NCI-H748 (cell line): Measurements from ENCODE around the gene C4orf54.

Experiments
- DNase-seq: peaks from one replicate; lab custom pipeline; 2025; ENCODE audit not compliant: unreplicated experiment; lab: John Stamatoyannopoulos, UW

The C4orf54 gene

DNA sequence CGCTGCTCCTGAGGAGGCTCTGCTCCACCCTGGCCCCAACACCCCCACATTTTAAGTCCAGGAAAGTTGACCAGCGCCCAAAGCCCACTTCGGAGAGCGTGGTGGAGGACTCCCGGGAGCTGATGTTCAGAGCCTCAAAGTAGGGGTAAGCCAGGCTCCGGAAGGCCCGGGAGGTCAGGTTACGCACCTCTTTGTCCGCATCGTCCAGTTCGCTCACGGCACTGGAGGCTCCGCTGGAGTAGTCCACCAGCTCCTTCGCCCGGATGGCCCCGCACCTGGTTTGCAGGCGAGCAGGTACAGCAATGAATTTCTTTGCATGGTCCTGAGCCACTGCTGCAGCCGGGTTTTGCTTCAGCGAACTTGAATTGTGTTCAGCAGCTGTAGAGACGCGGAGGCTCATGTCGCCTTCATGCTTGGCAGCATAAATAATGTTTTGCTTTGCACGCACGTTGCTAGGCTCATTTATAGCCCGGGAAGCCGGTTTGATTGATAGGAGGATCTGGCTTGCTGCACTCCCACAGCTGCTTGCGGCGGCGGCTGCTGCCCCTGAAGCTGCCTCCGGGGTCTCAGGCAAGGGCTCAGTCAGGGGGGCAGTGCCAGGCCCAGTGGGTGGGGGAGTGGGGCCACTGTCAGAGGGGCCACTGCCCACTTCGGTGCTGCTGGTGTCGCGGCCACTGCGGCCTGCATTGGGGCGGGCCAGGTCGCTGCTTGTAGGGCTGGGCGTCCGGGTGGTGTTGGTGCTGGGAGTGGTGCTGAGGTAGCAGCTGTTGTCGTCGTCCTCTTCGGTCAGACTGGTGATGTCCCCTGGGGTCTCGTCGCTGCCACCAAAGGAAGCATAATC lies 4.8 kb downstream of the C4orf54 start:
- peak; percentile 2 for DNase-seq

GRCh38 chr4:99651811-99652485 lies 5.7 kb downstream of the C4orf54 start:
- no peak for DNase-seq

DNA sequence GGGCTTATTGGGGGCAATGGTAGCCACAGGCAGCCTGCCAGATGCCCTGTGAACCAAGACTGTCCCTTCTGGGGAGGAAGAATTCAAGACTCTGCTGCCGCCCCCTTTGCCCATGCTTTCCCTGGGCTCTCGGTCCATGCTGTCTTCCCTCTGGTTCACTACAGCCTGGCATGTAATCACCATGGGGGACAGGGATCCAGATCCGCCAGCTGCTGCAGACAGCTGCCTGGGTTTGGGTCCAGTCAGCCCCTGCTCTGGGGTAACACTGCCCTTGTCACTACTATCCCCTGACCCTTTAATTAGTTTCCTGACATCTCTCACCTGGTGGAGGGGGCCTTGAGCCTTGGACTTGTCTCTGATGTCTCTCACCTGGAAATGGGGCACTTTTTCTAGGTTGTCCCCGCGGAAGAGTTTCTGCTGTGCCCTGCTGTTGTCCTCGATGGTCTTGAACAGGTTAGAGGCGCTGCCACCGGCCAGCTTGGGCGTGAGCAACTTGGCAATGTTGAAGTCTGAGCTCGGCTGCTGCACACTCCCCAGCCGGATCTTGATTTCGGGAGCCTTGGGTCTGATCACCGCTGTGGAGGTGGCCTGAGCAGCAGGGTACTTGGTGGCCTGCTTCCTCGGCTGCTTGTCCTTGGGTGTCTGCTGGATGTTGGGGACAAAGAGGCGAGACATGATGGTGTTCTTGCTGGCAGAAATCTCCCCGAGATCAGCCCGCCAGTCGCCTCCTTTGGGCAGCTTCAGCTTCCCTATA lies 6.4 kb downstream of the C4orf54 start:
- no peak for DNase-seq

DNA sequence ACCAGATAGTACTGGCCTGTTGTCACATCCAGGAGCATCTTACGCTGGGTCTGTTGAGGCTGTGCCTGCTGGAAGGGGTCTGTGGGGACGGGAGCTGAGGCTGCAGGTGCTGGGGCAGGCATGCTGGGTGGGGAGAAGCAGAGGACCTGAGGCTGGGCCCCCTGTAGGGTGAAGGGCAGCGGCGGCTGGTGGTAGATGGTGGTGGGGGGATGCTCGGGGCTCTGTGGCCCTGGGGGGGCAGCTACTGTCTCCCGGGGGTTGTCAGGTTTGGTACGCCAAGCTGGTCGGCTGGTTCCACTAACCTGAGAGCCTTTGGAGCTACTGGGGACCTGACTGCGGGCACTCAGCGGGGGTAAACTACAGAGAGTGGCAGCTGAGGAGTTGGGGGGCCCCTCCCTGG lies 7.8 kb downstream of the C4orf54 start:
- DNase-seq = no peak

DNA sequence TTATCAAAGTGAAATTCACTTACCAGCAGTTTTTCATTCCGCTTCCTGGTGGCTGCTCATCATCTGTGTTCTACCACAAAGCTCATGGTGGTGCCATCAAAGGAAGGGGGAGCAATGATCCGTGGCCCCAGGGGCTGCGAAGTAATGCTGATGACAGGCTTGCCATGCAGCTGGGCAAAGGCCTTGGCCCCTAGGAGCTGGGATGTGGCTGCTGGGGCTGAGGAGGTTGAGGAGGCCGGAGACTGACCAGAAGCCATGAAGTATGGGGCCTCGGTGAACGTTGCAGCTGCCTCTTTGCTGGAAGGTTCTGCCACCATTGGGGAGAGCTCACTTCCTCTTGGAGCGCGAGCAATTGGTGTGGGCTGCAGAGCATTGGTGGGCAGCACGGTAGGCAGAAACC lies 8.4 kb downstream of the C4orf54 start:
- no peak for DNase-seq

GRCh38 chr4:99648321-99648720 lies 9.3 kb downstream of the C4orf54 start:
- DNase-seq = no peak

GRCh38 chr4:99647071-99647470 lies 10.6 kb downstream of the C4orf54 start:
- DNase-seq = no peak

DNA sequence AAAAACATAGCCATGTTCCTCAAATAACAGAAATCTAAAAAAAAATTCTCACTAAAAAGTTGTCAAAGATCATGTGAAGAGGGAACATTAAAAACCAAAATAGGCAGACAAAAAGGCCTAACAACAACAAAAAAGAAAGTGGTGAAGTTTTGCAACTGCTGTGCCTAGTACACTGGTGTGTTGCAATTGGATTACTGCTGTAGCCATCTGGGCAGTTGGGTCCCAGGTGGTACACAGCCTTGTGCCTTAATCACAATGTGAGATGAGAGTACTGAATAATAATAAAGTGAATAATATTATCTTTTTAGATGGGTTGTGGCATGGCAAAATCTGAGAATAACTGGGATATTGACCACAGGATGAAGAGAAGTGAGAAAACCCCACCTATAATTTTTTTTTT lies 12.0 kb downstream of the C4orf54 start:
- DNase-seq = no peak

- DNase-seq = no peak
These were observed 12.6 kb downstream of the C4orf54 start for GRCh38 chr4:99645036-99645435.

GRCh38 chr4:99644453-99644852 lies 13.2 kb downstream of the C4orf54 start:
- no peak for DNase-seq

DNA sequence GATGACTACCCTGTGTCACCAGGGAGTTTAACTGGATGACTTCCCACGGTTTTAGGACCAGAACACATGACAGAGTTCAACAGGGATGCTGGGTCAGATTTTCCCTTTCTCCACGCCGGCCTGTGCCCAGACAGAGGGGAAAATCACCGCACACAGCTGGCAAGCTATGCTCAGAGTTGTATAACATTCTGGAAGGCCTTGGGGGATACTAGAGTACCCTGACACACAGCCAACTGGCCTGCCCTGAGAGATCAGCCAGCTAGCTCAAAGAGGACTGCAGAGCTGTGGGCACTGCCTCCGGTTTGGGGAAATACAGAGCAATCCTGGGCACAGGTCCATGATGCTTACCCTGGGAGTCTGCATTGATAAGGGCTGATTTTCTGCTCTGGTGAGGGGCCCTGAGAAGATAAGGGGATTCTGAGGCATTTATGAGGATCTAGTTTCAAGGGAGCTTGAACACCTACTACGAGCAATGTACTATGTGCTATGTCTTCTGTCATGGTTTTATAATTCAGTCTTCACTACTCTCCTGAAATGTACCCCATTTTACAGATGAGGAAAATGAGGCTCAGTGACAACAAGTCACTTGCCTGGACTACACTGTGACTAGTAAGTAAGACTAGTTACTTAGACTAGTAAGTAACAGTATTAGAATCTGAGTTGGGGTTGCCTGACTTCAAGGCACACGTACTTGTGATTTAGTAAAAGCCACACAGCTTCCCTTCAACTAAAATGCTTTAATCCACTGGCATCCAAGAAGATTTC lies 14.7 kb downstream of the C4orf54 start:
- no peak for DNase-seq

DNA sequence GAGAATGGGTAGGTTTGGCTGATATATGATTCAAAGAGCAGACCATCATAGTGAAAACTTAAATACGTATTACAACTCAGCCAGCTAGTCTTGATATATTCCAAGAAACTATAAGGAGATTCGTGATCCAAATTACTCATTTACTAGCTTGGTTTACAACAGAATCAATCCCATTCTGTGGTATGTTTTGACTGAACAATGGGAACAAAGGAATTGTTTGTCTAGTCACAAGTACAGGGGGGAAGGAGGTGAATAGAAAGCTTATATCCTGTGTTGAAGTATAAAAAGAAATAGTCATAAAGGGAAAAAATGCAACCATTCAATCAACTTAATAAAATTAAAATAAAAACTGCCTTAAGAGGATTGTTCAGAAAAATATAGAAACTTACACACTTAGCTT lies 17.0 kb downstream of the C4orf54 start:
- peak; percentile 31 for DNase-seq

GRCh38 chr4:99637174-99637573 lies 20.5 kb downstream of the C4orf54 start:
- DNase-seq = no peak

GRCh38 chr4:99636422-99636821 lies 21.2 kb downstream of the C4orf54 start:
- DNase-seq = no peak

DNA sequence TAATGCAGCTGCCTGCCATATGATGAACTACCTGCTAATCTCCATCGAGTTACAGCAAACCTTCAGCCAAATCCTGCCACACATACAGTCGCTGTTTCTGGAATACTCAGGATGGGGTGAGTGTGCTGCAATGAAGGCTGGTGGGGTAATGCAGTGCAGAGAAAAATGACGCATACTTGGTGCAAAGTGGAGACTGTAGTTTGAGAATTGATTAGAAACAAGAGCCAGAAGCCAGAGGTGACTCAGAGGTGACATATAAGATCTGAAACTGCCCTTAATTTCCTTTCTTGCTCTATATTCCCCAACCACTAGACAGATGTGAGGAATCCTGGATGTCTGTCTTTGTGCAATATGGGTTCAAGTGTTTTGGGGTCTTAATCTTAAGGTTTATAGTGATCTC lies 22.0 kb downstream of the C4orf54 start:
- no peak for DNase-seq

DNA sequence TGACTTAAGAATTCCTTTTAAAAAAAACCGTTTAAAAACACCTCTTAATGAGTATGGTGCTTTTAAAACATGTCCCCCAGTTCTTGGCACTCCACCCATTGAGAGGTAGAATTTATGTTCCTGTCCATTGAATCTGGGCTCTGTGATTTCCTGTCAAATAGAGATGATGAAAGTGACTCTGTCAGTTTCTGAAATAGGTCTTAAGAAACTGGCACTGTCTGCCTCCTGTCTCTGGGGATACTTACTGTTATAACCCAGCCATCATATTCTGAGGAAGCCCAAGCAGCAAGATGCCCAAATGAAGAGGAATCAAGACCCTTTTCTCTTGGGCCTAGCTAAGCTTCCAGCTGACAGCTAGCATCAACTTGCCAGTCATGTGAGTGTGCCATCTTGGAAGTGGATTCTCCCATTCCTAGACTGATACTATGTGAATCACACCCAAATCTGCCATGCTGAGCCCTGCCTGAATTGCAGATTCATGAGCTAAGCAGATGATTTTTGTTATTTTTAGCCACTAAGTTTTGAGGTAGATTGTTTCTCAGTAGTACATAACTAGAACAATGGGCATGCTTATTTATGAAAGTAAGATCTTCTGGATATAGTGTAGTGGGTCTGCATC lies 22.8 kb downstream of the C4orf54 start:
- DNase-seq = no peak

DNA sequence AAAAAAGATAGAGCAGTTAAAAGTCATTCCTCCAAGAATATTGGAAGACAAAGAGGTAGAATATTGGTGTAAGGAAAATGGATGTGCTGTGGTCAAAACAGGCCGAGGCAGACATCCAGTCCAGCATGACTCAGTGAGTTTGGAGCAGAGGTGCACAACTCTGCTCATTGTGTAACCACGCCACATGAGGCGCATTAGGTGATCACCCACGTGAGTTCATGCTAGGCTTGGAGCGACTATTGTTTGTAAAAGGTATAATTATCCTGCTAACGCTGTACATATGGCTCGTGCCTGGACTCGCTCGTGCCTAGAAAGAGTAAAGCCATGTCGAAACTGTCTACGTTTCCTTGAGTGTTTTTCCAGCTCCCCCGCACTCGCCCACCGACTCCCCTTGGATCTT lies 23.9 kb downstream of the C4orf54 start:
- DNase-seq = peak; percentile 82

DNA sequence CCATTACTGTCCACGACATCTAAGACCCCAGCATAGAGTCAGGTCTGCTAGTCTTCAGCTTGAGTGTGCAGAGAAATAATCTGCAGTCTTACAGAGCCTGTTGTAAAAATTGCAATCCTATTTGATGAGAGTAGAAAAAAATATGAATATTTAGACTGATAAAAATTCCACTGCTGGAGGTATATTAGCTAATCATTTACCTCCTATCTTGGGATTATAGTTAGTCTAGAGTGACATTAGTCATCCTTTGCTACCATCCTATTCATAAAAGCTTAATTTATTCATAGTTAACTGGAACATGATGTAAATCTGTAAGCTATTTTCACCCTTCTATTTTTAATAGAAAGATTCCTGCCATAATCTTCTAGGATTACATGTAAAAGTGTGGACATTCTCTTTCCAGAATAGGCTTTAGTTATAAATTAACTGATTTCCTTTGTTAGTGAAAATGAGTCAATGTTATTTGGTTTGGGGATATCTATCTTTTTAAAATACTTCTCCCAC lies 26.7 kb downstream of the C4orf54 start:
- DNase-seq = no peak

DNA sequence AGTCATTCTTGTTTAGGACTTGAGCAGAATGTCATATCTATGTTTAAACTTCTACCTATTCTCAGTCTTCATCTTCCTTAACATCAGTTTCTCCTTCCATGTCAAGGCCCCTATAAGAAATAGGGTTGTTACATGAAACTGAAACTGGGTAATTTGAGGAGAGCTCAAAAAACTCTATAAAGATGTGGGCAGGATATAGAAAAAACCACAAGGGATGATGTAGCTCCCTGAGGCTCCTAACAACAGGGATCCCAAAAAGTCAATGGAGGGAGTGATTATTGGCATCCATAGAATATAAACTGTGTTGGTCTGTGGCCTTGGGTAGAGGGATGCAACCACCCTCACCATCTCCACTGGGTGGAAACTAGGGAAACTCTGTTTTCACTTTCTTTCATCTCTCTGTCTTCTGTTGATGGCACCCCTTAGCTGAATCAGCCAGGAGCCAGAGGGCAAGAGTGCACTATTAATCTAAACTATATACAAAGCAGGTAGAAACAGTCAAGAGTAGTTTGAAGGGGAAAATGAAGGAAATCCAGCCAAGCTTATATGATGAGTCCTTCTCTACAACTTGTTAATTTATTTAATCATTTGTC lies 27.6 kb downstream of the C4orf54 start:
- no peak for DNase-seq

DNA sequence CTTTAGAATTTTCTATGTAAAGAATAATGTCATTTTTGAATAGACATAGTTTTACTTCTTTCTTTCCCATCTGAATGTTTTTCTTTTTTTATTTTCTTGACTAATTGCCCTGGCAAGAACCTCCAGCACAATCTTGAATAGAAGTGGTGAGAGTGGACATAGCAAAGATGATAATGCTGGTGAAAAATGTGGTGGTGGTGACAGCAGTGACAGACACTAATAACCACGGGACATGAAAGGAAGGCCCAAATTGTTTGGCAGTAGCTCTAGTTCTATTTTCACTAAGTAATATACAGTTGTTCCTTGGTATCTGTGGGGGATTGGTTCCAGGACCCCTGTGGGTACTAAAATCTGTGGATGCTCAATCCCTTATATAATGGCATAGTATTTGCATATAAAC lies 29.6 kb downstream of the C4orf54 start:
- no peak for DNase-seq
